Measurements from ENCODE around the gene RUBCN.
"Not testable (repeated sequence)": the region's sequence is repeated elsewhere in the genome, so short reads cannot be mapped to it uniquely, and the experiment has no call there.

DNA sequence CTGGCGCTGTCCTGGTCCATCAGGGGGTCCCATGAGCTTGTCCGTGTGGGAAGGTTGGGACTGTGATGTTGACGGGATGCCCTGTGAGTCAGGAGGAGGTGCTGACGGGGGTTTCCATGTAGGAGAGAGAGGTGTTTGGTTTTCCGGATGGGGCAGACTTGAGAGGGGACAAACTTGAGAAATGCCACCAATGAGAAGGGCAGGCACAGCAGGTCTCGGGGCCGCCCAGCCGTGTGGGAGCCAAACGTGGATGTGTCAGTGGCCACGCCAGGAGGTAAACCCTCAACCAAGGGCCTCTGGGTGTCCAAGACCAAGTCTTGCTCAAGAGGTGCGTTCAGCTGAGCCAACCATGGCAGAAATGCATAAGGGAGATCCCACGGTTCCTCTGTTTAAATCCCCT lies 105.9 kb downstream of the RUBCN start:
- TF ChIP-seq CTCF (IDR thresholded peaks at IDR 0.05); POLR2AphosphoS5 (IDR thresholded peaks at IDR 0.05); POLR2A (IDR thresholded peaks at IDR 0.05; ENCODE audit: low read depth): not testable (repeated sequence)

Data from esophagus muscularis mucosa (tissue), 3 donors.